HCT116 (cell line): Measurements from ENCODE around the gene LGI1. TPM values are rescaled to one million over a fixed set of nuclear protein-coding genes. Genes with fewer than 3 reads are reported as not detected.

ENCODE experiments used
- ATAC-seq: fragments of 200-7000 bp; cut with Tn5 transposase; 2 replicates; pipeline ENCODE4 v1.9.1; 2020; ENCODE audit warnings: mild to moderate bottlenecking, moderate library complexity
- BruUV-seq: library from RNA; stranded (reverse); fragments of 400-500 nt; replicated peaks from 2 replicates; lab custom pipeline; 2021; lab: Mats Ljungman, UMichigan
- CTCF ChIA-PET: fragments of 300-600 bp; sonication (Branson Sonifier 250); formaldehyde crosslinking; loops from one replicate; lab custom pipeline; 2021; ENCODE audit warnings: antibody characterized with exemption; lab: Charles Lee
- POLR2A ChIA-PET: fragments of 300-600, 350-600 bp; sonication (Branson Sonifier 250); formaldehyde crosslinking; loops from one replicate; lab custom pipeline; 2021; ENCODE audit warnings: antibody characterized with exemption; lab: Charles Lee
- RAD21 ChIA-PET, 2 experiments: fragments of 300-600 bp; sonication (Branson Sonifier 250); formaldehyde crosslinking; loops; one replicate each; lab custom pipeline; 2023; ENCODE audit warnings: low total read pairs in 2 of 2; ENCODE audit not compliant: uncharacterized antibody in 2 of 2, unreplicated experiment in 2 of 2, low non-redundant PET in 1 of 2; lab: Charles Lee
- DNase-seq: peaks from one replicate; pipeline ENCODE4 v3.0.0-alpha.2; 2010; ENCODE audit warnings: low read depth, low spot score
- H2AFZ ChIP-seq: fragments of 200-600 bp; shearing (Covaris generic), sonication (generic); 2 replicates; pipeline ENCODE4 v1.6.1; 2017; ENCODE audit warnings: low read depth, mixed run types, mixed read lengths, antibody characterized with exemption, low read length; ENCODE audit not compliant: poor library complexity, severe bottlenecking
- H3K27ac ChIP-seq: 2 replicates; pipeline ENCODE4 v1.5.1; 2012; ENCODE audit warnings: low read depth, low read length
- H3K27me3 ChIP-seq: fragments of 200-600 bp; sonication (generic); 2 replicates; pipeline ENCODE4 v1.6.1; 2016; ENCODE audit warnings: mixed run types, low read length, mixed read lengths; ENCODE audit not compliant: insufficient read depth
- H3K36me3 ChIP-seq, 2 experiments: fragments of 200-500 bp in 1 of 2; fragments of 200-600 bp in 1 of 2; sonication (Bioruptor generic) in 1 of 2; sonication (generic) in 1 of 2; 2 replicates each; pipeline versions ENCODE4 v1.5.1 to v1.6.1; 2014 to 2016; ENCODE audit warnings: low read length in 2 of 2, inconsistent platforms in 1 of 2, mixed read lengths in 1 of 2, mixed run types in 1 of 2; ENCODE audit not compliant: insufficient read depth in 2 of 2, control insufficient read depth in 1 of 2
- H3K4me1 ChIP-seq, 2 experiments: fragments of 200-600 bp in 1 of 2; sonication (generic) in 1 of 2; 2 replicates each; pipeline versions ENCODE4 v1.5.1 to v1.6.1; 2012 to 2017; ENCODE audit warnings: low read length in 2 of 2, inconsistent platforms in 1 of 2, mild to moderate bottlenecking in 1 of 2, mixed read lengths in 1 of 2, mixed run types in 1 of 2, moderate library complexity in 1 of 2; ENCODE audit not compliant: insufficient read depth in 2 of 2, control insufficient read depth in 1 of 2
- H3K4me2 ChIP-seq: fragments of 200-600 bp; sonication (generic); 2 replicates; pipeline ENCODE4 v1.6.1; 2017; ENCODE audit warnings: mixed run types, low read length, mixed read lengths
- H3K4me3 ChIP-seq, 2 experiments: fragments of 200-600 bp in 1 of 2; sonication (generic) in 1 of 2; replicated peaks in 1 of 2; 2 replicates each; pipeline ENCODE4 v1.5.1; 2011 to 2016; ENCODE audit warnings: low read length in 2 of 2, control low read depth in 1 of 2, low read depth in 1 of 2, mild to moderate bottlenecking in 1 of 2, mixed read lengths in 1 of 2, mixed run types in 1 of 2
- H3K79me2 ChIP-seq: fragments of 200-600 bp; sonication (generic); 2 replicates; pipeline ENCODE4 v1.6.1; 2017; ENCODE audit warnings: mild to moderate bottlenecking, mixed run types, low read length, moderate library complexity, mixed read lengths; ENCODE audit not compliant: insufficient read depth
- H3K9ac ChIP-seq: fragments of 200-600 bp; sonication (generic); 2 replicates; pipeline ENCODE4 v1.6.1; 2016; ENCODE audit warnings: low read length, mixed read lengths
- H3K9me2 ChIP-seq: fragments of 200-600 bp; sonication (generic), shearing (Covaris generic); 2 replicates; pipeline ENCODE4 v1.6.1; 2017; ENCODE audit warnings: mixed run types, mild to moderate bottlenecking, moderate library complexity; ENCODE audit not compliant: insufficient read depth
- H3K9me3 ChIP-seq, 2 experiments: fragments of 200-500 bp in 1 of 2; fragments of 200-600 bp in 1 of 2; sonication (Bioruptor generic) in 1 of 2; sonication (generic) in 1 of 2; 2 replicates each; pipeline ENCODE4 v1.6.1; 2014 to 2017; ENCODE audit warnings: low read length in 2 of 2, mixed read lengths in 2 of 2, inconsistent platforms in 1 of 2, low read depth in 1 of 2, mild to moderate bottlenecking in 1 of 2, mixed run types in 1 of 2, moderate library complexity in 1 of 2; ENCODE audit not compliant: control insufficient read depth in 1 of 2, insufficient read depth in 1 of 2
- H4K20me1 ChIP-seq: fragments of 200-600 bp; sonication (generic), shearing (Covaris generic); 2 replicates; pipeline ENCODE4 v1.6.1; 2017; ENCODE audit warnings: mixed run types, mild to moderate bottlenecking, moderate library complexity; ENCODE audit not compliant: insufficient read depth
- ATF3 ChIP-seq: IDR thresholded peaks from 2 replicates; pipeline ENCODE4 v1.6.1; 2012
- CBX3 ChIP-seq: IDR thresholded peaks from 2 replicates; pipeline ENCODE4 v1.6.1; 2012; ENCODE audit warnings: low read depth
- CEBPB ChIP-seq: IDR thresholded peaks from 2 replicates; pipeline ENCODE4 v1.6.1; 2012; ENCODE audit warnings: low read depth
- CTCF ChIP-seq, 3 experiments: fragments of 200-600 bp in 1 of 3; sonication (generic) in 1 of 3; IDR thresholded peaks in 2 of 3; conservative IDR thresholded peaks in 1 of 3; 2 replicates each; pipeline ENCODE4 v1.5.1; 2012 to 2017; ENCODE audit warnings: low read depth in 2 of 3, low read length in 2 of 3, antibody characterized with exemption in 1 of 3, borderline replicate concordance in 1 of 3, control low read depth in 1 of 3, mild to moderate bottlenecking in 1 of 3, mixed read lengths in 1 of 3, mixed run types in 1 of 3, moderate library complexity in 1 of 3; ENCODE audit not compliant: insufficient read depth in 1 of 3
- EGR1 ChIP-seq: IDR thresholded peaks from 2 replicates; pipeline ENCODE4 v1.6.1; 2012; ENCODE audit warnings: low read depth
- ELF1 ChIP-seq: IDR thresholded peaks from 2 replicates; pipeline ENCODE4 v1.6.1; 2012; ENCODE audit warnings: low read depth, borderline replicate concordance
- EZH2 ChIP-seq: fragments of 200-600 bp; sonication (generic); IDR thresholded peaks from 2 replicates; pipeline ENCODE4 v1.6.1; 2017; ENCODE audit warnings: antibody characterized with exemption, mixed run types
- FOSL1 ChIP-seq: IDR thresholded peaks from 2 replicates; pipeline ENCODE4 v1.6.1; 2012; ENCODE audit warnings: low read depth
- JUND ChIP-seq: IDR thresholded peaks from 2 replicates; pipeline ENCODE4 v1.6.1; 2012
- MAX ChIP-seq: IDR thresholded peaks from 2 replicates; pipeline ENCODE4 v1.6.1; 2012
- REST ChIP-seq: IDR thresholded peaks from 2 replicates; pipeline ENCODE4 v1.6.1; 2012; ENCODE audit warnings: low read depth
- SIN3A ChIP-seq: IDR thresholded peaks from 2 replicates; pipeline ENCODE4 v1.6.1; 2012; ENCODE audit warnings: low read depth
- SP1 ChIP-seq: IDR thresholded peaks from 2 replicates; pipeline ENCODE4 v1.6.1; 2012; ENCODE audit warnings: low read depth
- SRF ChIP-seq: IDR thresholded peaks from 2 replicates; pipeline ENCODE4 v1.6.1; 2012; ENCODE audit warnings: low read depth
- TCF7L2 ChIP-seq: IDR thresholded peaks from 2 replicates; pipeline ENCODE4 v1.7.0; 2011; ENCODE audit warnings: borderline replicate concordance, inconsistent platforms; ENCODE audit not compliant: insufficient read depth, insufficient read length; ENCODE audit errors: extremely low read depth
- YY1 ChIP-seq: IDR thresholded peaks from 2 replicates; pipeline ENCODE4 v1.6.1; 2011; ENCODE audit warnings: low read length, low read depth, moderate library complexity, mild to moderate bottlenecking; ENCODE audit not compliant: insufficient replicate concordance; ENCODE audit errors: extremely low read depth
- ZFX ChIP-seq: fragments of 450-650 bp; IDR thresholded peaks from 2 replicates; pipeline ENCODE4 v1.6.1; 2017
- ZNF274 ChIP-seq: fragments of 200-500 bp; sonication (Bioruptor generic); IDR thresholded peaks from 2 replicates; pipeline ENCODE4 v1.6.1; 2014; ENCODE audit warnings: mild to moderate bottlenecking, low read depth, low read length, inconsistent platforms
- intact Hi-C: fragments of 100-400 bp; cut with micrococcal nuclease; formaldehyde crosslinking; loops from 2 replicates; pipeline ENCODE4 v1.10.0; 2022
- total RNA-seq: library from RNA; stranded (reverse); gene quantifications from one replicate; pipeline ENCODE4 v1.2.1, GENCODE V29; 2021; ENCODE audit not compliant: unreplicated experiment

The LGI1 gene
- total RNA-seq, 1 experiment from 2014 or later = not detected

- H3K79me2 ChIP-seq = no peaks in the 10 kb centered on the region
- no peaks in the 10 kb centered on the region for H3K36me3 ChIP-seq
- H3K9ac ChIP-seq = no peak overlapping the region
- no peak overlapping the region for H3K4me2 ChIP-seq
- H4K20me1 ChIP-seq = no peaks in the 10 kb centered on the region
- peaks cover 0 to 14% of the 10 kb centered on the region in 2 experiments; a peak in 2 of 4 replicates for H3K4me1 ChIP-seq
- no peak overlapping the region for H3K27ac ChIP-seq
- H3K27me3 ChIP-seq = no peaks in the 10 kb centered on the region
- ChIA-PET CTCF (interaction anchor here (4.6 kb wide), 1 partner anchor 71 kb away, joined by 92 read pairs; no protein-coding TSS in a partner anchor), RAD21 (no interaction called here), POLR2A (no interaction called here)
- no peak overlapping the region for H2AFZ ChIP-seq
- no peaks in the 10 kb centered on the region for H3K9me3 ChIP-seq
- H3K9me2 ChIP-seq = no peaks in the 10 kb centered on the region
- no peak for DNase-seq
- ATAC-seq = no peak
- intact Hi-C loops = no loop called here
- TF ChIP-seq ATF3 (no peak), CBX3 (no peak), REST (no peak), CEBPB (no peak), CTCF (IDR thresholded peaks at IDR 0.05 in 2 of 3, conservative IDR thresholded peaks at IDR 0.05 in 1 of 3; ENCODE audit: borderline replicate concordance in 1 of 3, insufficient read depth in 1 of 3, low read depth in 2 of 3, low read length in 2 of 3) (no peak), JUND (no peak), ELF1 (no peak), YY1 (no peak), EGR1 (no peak), MAX (no peak), FOSL1 (no peak), EZH2 (no peak), SIN3A (no peak), SP1 (no peak), ZNF274 (no peak), SRF (no peak), TCF7L2 (no peak), ZFX (no peak)
- BruUV-seq = no TSS peak
- H3K4me3 ChIP-seq = no peak overlapping the region
These were observed 14.9 kb upstream of the LGI1 start for GRCh38 chr10:93742633-93743349.
